Muscle layer of colon (tissue), 2 donors: ENCODE data around the gene FBXO24.
"Not testable (repeated sequence)": the region's sequence is repeated elsewhere in the genome, so short reads cannot be mapped to it uniquely, and the experiment has no call there.

Source experiments
- H3K27ac ChIP-seq: one replicate; pipeline ENCODE4 v1.7.0; 2013; ENCODE audit warnings: low read depth, mild to moderate bottlenecking, low read length, moderate library complexity
- H3K27me3 ChIP-seq, 2 donors: one replicate each; pipeline ENCODE4 v1.7.0; 2013; ENCODE audit warnings: low read length in 2 of 2, mild to moderate bottlenecking in 2 of 2; ENCODE audit not compliant: insufficient read depth in 2 of 2, control insufficient read depth in 1 of 2
- H3K36me3 ChIP-seq: one replicate; pipeline ENCODE4 v1.7.0; 2013; ENCODE audit warnings: mild to moderate bottlenecking, low read length; ENCODE audit not compliant: insufficient read depth
- H3K4me1 ChIP-seq: one replicate; pipeline ENCODE4 v1.7.0; 2013; ENCODE audit warnings: mild to moderate bottlenecking, low read length; ENCODE audit not compliant: insufficient read depth
- H3K4me3 ChIP-seq, 2 donors: one replicate each; pipeline ENCODE4 v1.7.0; 2013; ENCODE audit warnings: low read length in 2 of 2, low read depth in 1 of 2, mild to moderate bottlenecking in 1 of 2, moderate library complexity in 1 of 2
- H3K9ac ChIP-seq: one replicate; pipeline ENCODE4 v1.7.0; 2013; ENCODE audit warnings: low read length
- H3K9me3 ChIP-seq: one replicate; pipeline ENCODE4 v1.7.0; 2013; ENCODE audit warnings: mild to moderate bottlenecking, low read length
- donor health status: abdominal sarcoma.
- donor health status: Adenocarcinoma of cecum.

FBXO24 gene

GRCh38 chr7:100545360-100546128 lies 40.6 kb upstream of the FBXO24 start:
- Histone ChIP-seq H3K9ac (no peak overlapping the region), H3K9me3 (no peaks in the 10 kb centered on the region), H3K36me3 (no peaks in the 10 kb centered on the region), H3K27me3 (no peaks in the 10 kb centered on the region), H3K4me3 (no peak overlapping the region), H3K27ac (peak overlapping the region; percentile 90), H3K4me1 (peaks cover 36% of the 10 kb centered on the region)

- Histone ChIP-seq H3K27ac (peak overlapping the region; percentile 90), H3K27me3 (no peaks in the 10 kb centered on the region), H3K4me1 (peaks cover 36% of the 10 kb centered on the region), H3K9me3 (no peaks in the 10 kb centered on the region), H3K9ac (no peak overlapping the region), H3K36me3 (no peaks in the 10 kb centered on the region), H3K4me3 (peak overlapping the region in 1 of 2 donors; percentile 7)
Measured at GRCh38 chr7:100546129-100546925, 39.8 kb upstream of the FBXO24 start.

GRCh38 chr7:100546926-100547800 lies 39.0 kb upstream of the FBXO24 start:
- H3K36me3 ChIP-seq, result no peaks in the 10 kb centered on the region
- peak overlapping the region in 1 of 2 donors; percentile 7 for H3K4me3 ChIP-seq
- no peaks in the 10 kb centered on the region for H3K9me3 ChIP-seq
- H3K9ac ChIP-seq, result peak overlapping the region; percentile 24
- H3K27ac ChIP-seq, result peak overlapping the region; percentile 90
- H3K4me1 ChIP-seq, result peaks cover 36% of the 10 kb centered on the region
- no peaks in the 10 kb centered on the region for H3K27me3 ChIP-seq

- Histone ChIP-seq H3K9me3 (no peaks in the 10 kb centered on the region), H3K27me3 (no peaks in the 10 kb centered on the region), H3K27ac (peak overlapping the region; percentile 68), H3K4me1 (peaks cover 36% of the 10 kb centered on the region), H3K9ac (no peak overlapping the region), H3K4me3 (no peak overlapping the region), H3K36me3 (peaks cover 6% of the 10 kb centered on the region)
Measured at GRCh38 chr7:100547872-100548271, 38.3 kb upstream of the FBXO24 start.

GRCh38 chr7:100548446-100548845 lies 37.7 kb upstream of the FBXO24 start:
- Histone ChIP-seq H3K4me1 (peaks cover 36% of the 10 kb centered on the region), H3K36me3 (peaks cover 12% of the 10 kb centered on the region)
- H3K9me3 ChIP-seq, H3K9ac ChIP-seq, H3K27me3 ChIP-seq, H3K4me3 ChIP-seq, H3K27ac ChIP-seq: not testable (repeated sequence)

GRCh38 chr7:100552532-100552931 lies 33.6 kb upstream of the FBXO24 start:
- H3K4me1 ChIP-seq, result peaks cover 7% of the 10 kb centered on the region
- H3K27ac ChIP-seq, result no peak overlapping the region
- no peaks in the 10 kb centered on the region for H3K27me3 ChIP-seq
- no peak overlapping the region for H3K9ac ChIP-seq
- peaks cover 36% of the 10 kb centered on the region for H3K36me3 ChIP-seq
- no peak overlapping the region for H3K4me3 ChIP-seq
- H3K9me3 ChIP-seq, result no peaks in the 10 kb centered on the region

GRCh38 chr7:100553032-100553431 lies 33.1 kb upstream of the FBXO24 start:
- Histone ChIP-seq H3K4me3 (no peak overlapping the region), H3K36me3 (peaks cover 36% of the 10 kb centered on the region), H3K27ac (no peak overlapping the region), H3K9me3 (no peaks in the 10 kb centered on the region), H3K4me1 (peaks cover 2% of the 10 kb centered on the region), H3K9ac (no peak overlapping the region), H3K27me3 (no peaks in the 10 kb centered on the region)

- Histone ChIP-seq H3K9ac (no peak overlapping the region), H3K4me3 (no peak overlapping the region), H3K36me3 (peaks cover 36% of the 10 kb centered on the region), H3K27me3 (no peaks in the 10 kb centered on the region), H3K9me3 (no peaks in the 10 kb centered on the region), H3K4me1 (no peaks in the 10 kb centered on the region), H3K27ac (no peak overlapping the region)
Measured at GRCh38 chr7:100555701-100556100, 30.4 kb upstream of the FBXO24 start.

- Histone ChIP-seq H3K27ac (no peak overlapping the region), H3K27me3 (no peaks in the 10 kb centered on the region), H3K9me3 (no peaks in the 10 kb centered on the region), H3K36me3 (peaks cover 36% of the 10 kb centered on the region), H3K4me3 (no peak overlapping the region), H3K9ac (no peak overlapping the region), H3K4me1 (no peaks in the 10 kb centered on the region)
Measured at GRCh38 chr7:100556541-100556940, 29.6 kb upstream of the FBXO24 start.

- no peaks in the 10 kb centered on the region for H3K27me3 ChIP-seq
- H3K9me3 ChIP-seq, result no peaks in the 10 kb centered on the region
- H3K27ac ChIP-seq, result no peak overlapping the region
- H3K36me3 ChIP-seq, result peaks cover 17% of the 10 kb centered on the region
- H3K4me1 ChIP-seq, result peaks cover 7% of the 10 kb centered on the region
- no peak overlapping the region for H3K4me3 ChIP-seq
- H3K9ac ChIP-seq, result no peak overlapping the region
Measured at GRCh38 chr7:100559127-100559526, 27.0 kb upstream of the FBXO24 start.
